Stimulated activated CD8-positive, alpha-beta memory T cell treated with anti-CD3 and anti-CD28 coated beads, Interleukin-4, amount 100 ng/mL, for 24 hours (primary cell): ENCODE data around the gene MEGF10.
"Not testable (repeated sequence)": the region's sequence is repeated elsewhere in the genome, so short reads cannot be mapped to it uniquely, and the experiment has no call there.

Experiments used
- DNase-seq: peaks from one replicate; pipeline ENCODE4 v3.0.0-alpha.2; 2020; ENCODE audit warnings: low read depth

The MEGF10 gene

GRCh38 chr5:127290019-127290945 is at the start of gene MEGF10:
MEGF10 (plus strand) TSS chr5:127290796; CDS start chr5:127331309, 40,513 bp downstream.
- no peak for DNase-seq

DNA sequence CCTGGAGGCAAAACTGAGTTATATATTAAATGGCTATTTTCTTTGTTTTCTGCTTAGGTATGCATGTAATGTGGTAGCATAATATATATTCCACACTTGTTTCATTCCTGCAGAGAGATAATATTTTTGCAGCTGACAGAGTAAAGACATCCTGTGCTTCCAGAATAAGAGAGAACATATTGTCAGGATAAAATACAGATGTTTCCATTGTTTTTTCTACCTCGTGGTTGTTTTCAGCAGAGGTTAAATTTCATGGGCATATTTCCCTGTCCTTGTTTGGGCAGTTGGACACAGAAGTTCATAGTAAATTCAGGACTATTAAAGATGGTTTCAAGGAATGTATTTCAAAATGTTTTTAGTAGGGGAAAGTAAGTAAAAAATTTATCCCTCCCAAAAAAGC is 47.6 kb upstream of the MEGF10 start:
- no peak for DNase-seq

DNA sequence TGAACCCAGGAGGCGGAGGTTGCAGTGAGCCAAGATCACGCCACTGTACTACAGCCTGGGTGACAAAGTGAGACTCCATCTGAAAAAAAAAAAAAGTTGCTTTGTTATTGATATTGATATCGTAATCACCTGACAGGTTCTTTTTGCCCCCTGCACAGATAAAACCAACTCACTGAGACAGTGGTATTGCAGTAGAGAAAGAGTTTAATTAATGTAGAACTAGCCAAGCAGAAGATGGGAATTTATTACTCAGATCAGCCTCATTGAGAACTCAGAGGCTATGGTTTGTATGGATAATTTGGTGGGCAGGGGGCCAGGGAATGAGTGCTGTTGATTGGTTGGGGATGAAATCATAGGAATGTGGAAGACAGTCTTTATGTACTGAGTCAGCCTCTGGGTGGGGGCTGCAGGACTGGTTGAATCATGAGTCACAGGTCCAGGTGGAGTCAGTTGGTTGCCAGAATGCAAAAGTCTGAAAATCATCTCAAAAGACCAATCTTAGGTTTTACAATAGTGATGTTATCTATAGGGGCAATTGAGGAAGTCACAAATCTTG is 35.8 kb upstream of the MEGF10 start:
- no peak for DNase-seq

DNA sequence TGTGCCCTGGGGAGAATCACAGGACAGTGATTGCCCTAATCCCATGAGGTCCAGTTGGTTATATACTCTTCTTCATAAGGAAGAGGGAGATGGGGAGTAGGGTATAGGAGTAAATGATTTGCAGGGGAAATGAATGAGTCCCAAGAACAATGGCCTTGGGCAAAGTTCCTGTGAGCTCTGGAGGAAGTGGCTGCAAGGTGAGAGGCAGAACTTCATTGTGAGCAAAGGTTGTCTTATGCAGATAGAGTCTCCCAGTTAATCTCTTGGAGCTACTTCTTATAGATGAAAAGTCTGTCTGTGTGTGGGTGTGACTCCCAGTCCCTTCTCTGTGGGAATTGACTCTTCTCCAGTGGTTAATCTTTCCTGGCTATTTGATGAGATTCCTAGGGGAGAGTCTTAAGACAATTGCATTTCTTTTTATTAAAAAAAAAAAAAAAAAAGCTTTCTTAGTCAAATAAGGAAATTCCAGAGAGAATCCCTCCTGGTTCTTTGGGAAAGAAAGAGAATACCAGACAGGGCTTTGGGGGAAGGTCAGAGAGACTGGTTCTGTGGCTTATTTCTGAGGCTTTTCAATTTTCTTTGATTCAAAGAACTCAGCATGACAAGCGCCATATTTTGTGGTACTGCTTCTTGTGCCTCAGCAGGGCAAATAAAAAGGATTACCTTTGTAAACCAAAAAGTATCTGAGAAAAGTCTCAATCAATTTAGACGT is 33.6 kb upstream of the MEGF10 start:
- no peak for DNase-seq

DNA sequence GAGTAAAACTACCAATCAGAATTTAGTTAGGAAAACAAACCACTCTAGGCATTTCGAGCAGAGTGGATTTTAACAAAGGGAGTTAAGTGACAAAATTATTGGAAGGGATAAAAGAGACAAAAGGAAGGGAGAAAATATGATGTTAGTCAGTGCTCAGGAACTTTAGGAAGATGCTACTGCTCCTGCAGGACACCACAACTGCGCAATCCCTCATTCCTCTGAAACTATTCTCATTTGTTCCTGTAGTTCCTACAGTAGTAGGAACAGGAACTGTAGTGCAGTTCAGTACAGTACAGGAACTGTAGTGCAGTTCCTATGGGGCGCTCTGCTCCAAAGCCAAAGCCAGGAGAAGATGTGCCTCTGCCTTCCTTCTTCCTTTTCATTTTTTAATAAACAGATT is 29.9 kb upstream of the MEGF10 start:
- DNase-seq = no peak

DNA sequence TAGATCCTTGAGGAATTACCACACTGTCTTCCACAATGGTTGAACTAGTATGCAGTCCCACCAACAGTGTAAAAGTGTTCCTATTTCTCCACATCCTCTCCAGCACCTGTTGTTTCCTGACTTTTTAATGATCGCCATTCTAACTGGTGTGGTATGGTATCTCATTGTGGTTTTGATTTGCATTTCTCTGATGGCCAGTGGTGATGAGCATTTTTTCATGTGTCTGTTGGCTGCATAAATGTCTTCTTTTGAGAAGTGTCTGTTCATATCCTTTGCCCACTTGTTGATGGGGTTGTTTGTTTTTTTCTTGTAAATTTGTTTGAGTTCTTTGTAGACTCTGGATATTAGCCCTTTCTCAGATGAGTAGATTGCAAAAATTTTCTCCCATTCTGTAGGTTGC is 25.1 kb upstream of the MEGF10 start:
- DNase-seq = not testable (repeated sequence)

DNA sequence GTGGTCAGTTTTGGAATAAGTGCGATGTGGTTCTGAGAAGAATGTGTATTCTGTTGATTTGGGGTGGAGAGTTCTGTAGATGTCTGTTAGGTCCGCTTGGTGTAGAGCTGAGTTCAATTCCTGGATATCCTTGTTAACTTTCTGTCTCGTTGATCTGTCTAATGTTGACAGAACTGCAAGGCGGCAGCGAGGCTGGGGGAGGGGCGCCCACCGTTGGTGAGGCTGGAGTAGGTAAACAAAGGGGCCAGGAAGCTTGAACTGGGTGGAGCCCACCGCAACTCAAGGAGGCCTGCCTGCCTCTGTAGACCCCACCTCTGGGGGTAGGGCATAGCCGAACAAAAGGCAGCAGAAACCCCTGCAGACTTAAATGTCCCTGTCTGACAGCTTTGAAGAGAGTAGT is 22.3 kb upstream of the MEGF10 start:
- DNase-seq = not testable (repeated sequence)

- DNase-seq = not testable (repeated sequence)
Observed at GRCh38 chr5:127270713-127271112, 19.9 kb upstream of the MEGF10 start.

DNA sequence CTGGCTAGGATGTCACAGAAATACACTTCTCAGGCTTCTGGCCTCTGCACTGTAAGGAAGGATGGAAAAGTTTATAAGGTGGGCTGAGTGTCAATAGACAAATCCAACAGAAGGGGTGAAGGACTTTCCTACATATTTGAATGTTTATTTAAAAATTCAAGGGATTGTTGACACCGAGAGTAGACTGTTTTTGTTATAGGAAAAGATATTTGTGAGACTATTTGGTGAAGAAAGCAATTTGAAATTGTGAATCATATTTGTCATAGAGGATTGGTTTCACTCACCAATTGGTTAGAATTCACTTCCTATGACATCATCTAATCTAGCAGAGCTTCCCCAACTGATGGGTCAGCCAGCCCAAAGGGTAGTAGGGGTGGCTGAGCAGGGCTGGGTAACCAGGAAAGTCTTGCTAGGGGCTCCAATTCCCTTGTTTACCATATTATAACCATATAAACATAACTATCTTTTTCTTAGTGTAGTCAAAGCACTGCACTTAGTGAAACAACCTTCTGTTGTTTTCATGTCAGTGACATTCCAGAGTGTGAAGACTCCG is 14.9 kb upstream of the MEGF10 start:
- DNase-seq = no peak

- DNase-seq = no peak
Observed at GRCh38 chr5:127280491-127281220, 9.9 kb upstream of the MEGF10 start.

DNA sequence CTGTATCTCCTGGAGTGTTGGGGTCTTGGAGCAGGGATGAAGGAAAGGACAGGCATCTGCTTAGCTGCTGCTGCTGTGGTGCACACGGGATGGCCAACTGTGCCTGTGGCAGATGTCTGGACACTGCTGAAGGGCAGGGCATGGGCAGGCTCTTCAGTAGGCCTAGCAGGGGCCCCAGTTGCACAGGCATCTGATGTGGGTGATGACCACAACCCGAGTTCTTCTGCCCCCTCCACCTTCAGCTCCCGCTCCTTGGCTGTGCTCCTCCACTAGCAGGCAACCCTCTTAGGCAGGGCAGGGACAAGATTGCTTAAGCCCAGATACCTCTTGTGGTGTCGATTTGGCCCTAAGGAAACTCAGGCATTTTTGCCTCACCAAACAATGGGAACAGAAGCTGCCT is 9.0 kb upstream of the MEGF10 start:
- no peak for DNase-seq

DNA sequence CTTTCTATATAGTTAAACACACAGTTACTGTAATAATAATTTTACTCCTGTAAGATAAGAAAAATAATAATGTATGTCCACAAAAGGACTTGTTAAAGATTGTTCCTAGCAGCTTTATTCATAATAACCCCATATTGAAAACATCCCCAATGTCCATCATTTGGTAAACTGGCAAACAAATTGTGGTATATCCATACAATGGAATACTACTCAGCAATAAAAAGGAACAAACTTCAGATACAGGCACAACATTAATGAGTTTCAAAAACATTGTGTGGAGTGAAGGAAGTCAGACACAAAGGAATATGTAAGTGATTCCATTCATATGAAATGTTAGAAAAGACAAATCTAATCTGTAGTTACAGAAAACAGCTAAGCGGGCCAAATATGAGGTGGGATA is 1.9 kb upstream of the MEGF10 start:
- DNase-seq = no peak

- no peak for DNase-seq
Observed at GRCh38 chr5:127290946-127291693, 524 bp downstream of the MEGF10 start.

- no peak for DNase-seq
Observed at GRCh38 chr5:127292030-127292735, 1.6 kb downstream of the MEGF10 start.

- DNase-seq = no peak
Observed at GRCh38 chr5:127293373-127293772, 2.8 kb downstream of the MEGF10 start.

GRCh38 chr5:127294829-127295228 is 4.2 kb downstream of the MEGF10 start:
- DNase-seq = no peak

DNA sequence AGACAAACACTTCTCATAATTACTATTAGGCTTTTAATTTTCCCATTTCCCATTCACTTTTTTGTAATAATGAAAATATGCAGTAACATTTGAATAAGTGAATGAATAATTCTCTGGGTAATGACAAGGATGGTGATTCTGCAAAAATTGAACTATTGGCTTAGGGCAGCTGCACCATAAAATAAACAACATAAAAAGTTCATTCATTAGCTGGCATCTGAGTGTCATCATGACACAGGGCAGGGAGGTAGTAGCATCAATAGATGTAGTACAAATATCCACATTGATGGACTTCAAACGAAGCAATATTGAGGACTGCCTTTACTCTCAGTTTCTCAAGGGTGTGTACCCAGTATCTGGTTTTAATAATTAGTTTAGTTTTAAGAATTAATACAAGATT is 4.9 kb downstream of the MEGF10 start:
- DNase-seq = no peak

GRCh38 chr5:127296321-127296720 is 5.7 kb downstream of the MEGF10 start:
- DNase-seq = no peak

- DNase-seq = not testable (repeated sequence)
Observed at GRCh38 chr5:127296894-127297293, 6.3 kb downstream of the MEGF10 start.

GRCh38 chr5:127297348-127298035 is 6.9 kb downstream of the MEGF10 start:
- DNase-seq = no peak
